Naive B cell (primary cell): ENCODE data around the gene SNRK. TPM values are rescaled to one million over a fixed set of nuclear protein-coding genes. Genes with fewer than 3 reads are reported as not detected.
"Not testable (repeated sequence)": the region's sequence is repeated elsewhere in the genome, so short reads cannot be mapped to it uniquely, and the experiment has no call there.

Experiments
- ATAC-seq, 2 donors: fragments of 150-1000 bp; cut with Tn5 transposase; 2 replicates each; pipeline ENCODE4 v1.10.0; 2021; ENCODE audit warnings: low read depth in 2 of 2, mild to moderate bottlenecking in 2 of 2, moderate library complexity in 2 of 2
- DNase-seq: peaks from one replicate; pipeline ENCODE4 v3.0.0; 2022
- H3K27ac Mint-ChIP-seq, 6 donors: one replicate each; pipeline ENCODE4 v1.8.0; 2020 to 2022; ENCODE audit warnings: mild to moderate bottlenecking in 6 of 6, mixed read lengths in 6 of 6, moderate library complexity in 5 of 6, inconsistent platforms in 2 of 6
- H3K27me3 Mint-ChIP-seq, 3 donors: one replicate each; pipeline ENCODE4 v1.8.0; 2021 to 2022; ENCODE audit warnings: mixed read lengths in 3 of 3, mild to moderate bottlenecking in 1 of 3
- H3K36me3 Mint-ChIP-seq, 2 donors: one replicate each; pipeline ENCODE4 v1.8.0; 2020 to 2022; ENCODE audit warnings: mixed read lengths in 2 of 2, inconsistent platforms in 1 of 2, mild to moderate bottlenecking in 1 of 2
- H3K4me1 Mint-ChIP-seq, 3 donors: one replicate each; pipeline ENCODE4 v1.8.0; 2020 to 2022; ENCODE audit warnings: mixed read lengths in 3 of 3, inconsistent platforms in 1 of 3, mild to moderate bottlenecking in 1 of 3, moderate library complexity in 1 of 3
- H3K4me3 Mint-ChIP-seq, 8 donors: one replicate each; pipeline ENCODE4 v1.8.0; 2020 to 2022; ENCODE audit warnings: mild to moderate bottlenecking in 8 of 8, mixed read lengths in 8 of 8, moderate library complexity in 8 of 8, inconsistent platforms in 2 of 8
- H3K9me3 Mint-ChIP-seq, 7 donors: one replicate each; pipeline ENCODE4 v1.8.0; 2020 to 2022; ENCODE audit warnings: mixed read lengths in 7 of 7, mild to moderate bottlenecking in 5 of 7, inconsistent platforms in 2 of 7, moderate library complexity in 1 of 7
- polyA plus RNA-seq, 6 donors: library from polyadenylated mRNA; unstranded; fragments of 300-500 nt; fragmentation: Illumina TruSeq; gene quantifications; one replicate each; pipeline ENCODE4 v1.2.3, GENCODE V29; 2021; ENCODE audit warnings: low read depth in 6 of 6

The SNRK gene
- polyA plus RNA-seq, 6 donors from 2014 or later = 14.3 to 52.3 (median 38.0) TPM

GRCh38 chr3:43345877-43346276, 59.5 kb downstream of the SNRK start:
- Mint-ChIP-seq H3K36me3 (peaks cover 30 to 58% of the 10 kb centered on the region in 2 donors), H3K9me3 (peaks cover 0 to 2% (median 0%) of the 10 kb centered on the region in 7 donors), H3K27me3 (no peaks in the 10 kb centered on the region), H3K4me3 (no peak overlapping the region), H3K4me1 (peaks cover 0 to 4% (median 0%) of the 10 kb centered on the region in 3 donors), H3K27ac (peak overlapping the region in 2 of 6 donors; percentile 30 to 81)
- ATAC-seq = no peak
- DNase-seq = no peak

GRCh38 chr3:43346978-43347749, 60.8 kb downstream of the SNRK start:
- Mint-ChIP-seq H3K4me1 (peaks cover 0 to 8% (median 5%) of the 10 kb centered on the region in 3 donors), H3K4me3 (no peak overlapping the region), H3K27ac (peak overlapping the region in 1 of 6 donors; percentile 24), H3K27me3 (no peaks in the 10 kb centered on the region), H3K9me3 (peaks cover 7 to 15% (median 12%) of the 10 kb centered on the region in 7 donors), H3K36me3 (peaks cover 40 to 67% of the 10 kb centered on the region in 2 donors)
- DNase-seq = no peak
- ATAC-seq = no peak

GRCh38 chr3:43347774-43348173, 61.4 kb downstream of the SNRK start:
- Mint-ChIP-seq H3K4me3 (no peak overlapping the region), H3K27me3 (no peaks in the 10 kb centered on the region), H3K9me3 (peaks cover 9 to 21% (median 18%) of the 10 kb centered on the region in 7 donors), H3K27ac (peak overlapping the region in 1 of 6 donors; percentile 15), H3K36me3 (peaks cover 40 to 67% of the 10 kb centered on the region in 2 donors), H3K4me1 (peaks cover 0 to 5% (median 4%) of the 10 kb centered on the region in 3 donors)
- ATAC-seq (no peak), DNase-seq (no peak)

GRCh38 chr3:43348350-43348749, 62.0 kb downstream of the SNRK start:
- Mint-ChIP-seq H3K4me1 (peaks cover 0 to 5% (median 4%) of the 10 kb centered on the region in 3 donors), H3K27me3 (no peaks in the 10 kb centered on the region), H3K4me3 (no peak overlapping the region), H3K27ac (no peak overlapping the region), H3K9me3 (peaks cover 12 to 26% (median 23%) of the 10 kb centered on the region in 7 donors), H3K36me3 (peaks cover 46 to 72% of the 10 kb centered on the region in 2 donors)
- ATAC-seq (no peak), DNase-seq (no peak)

GRCh38 chr3:43348852-43349574, 62.7 kb downstream of the SNRK start:
- H3K4me3 Mint-ChIP-seq = no peak overlapping the region

GRCh38 chr3:43349716-43350115, 63.4 kb downstream of the SNRK start:
- DNase-seq = no peak
- Mint-ChIP-seq H3K27me3 (no peaks in the 10 kb centered on the region), H3K4me3 (no peak overlapping the region), H3K4me1 (peaks cover 0 to 5% (median 4%) of the 10 kb centered on the region in 3 donors), H3K27ac (no peak overlapping the region), H3K36me3 (peaks cover 59 to 84% of the 10 kb centered on the region in 2 donors), H3K9me3 (peaks cover 20 to 39% (median 37%) of the 10 kb centered on the region in 7 donors)
- ATAC-seq = no peak

More at GRCh38 chr3:43348852-43349574, 62.7 kb downstream of the SNRK start:
- DNase-seq = no peak
- no peaks in the 10 kb centered on the region for H3K27me3 Mint-ChIP-seq
- H3K36me3 Mint-ChIP-seq = peaks cover 52 to 79% of the 10 kb centered on the region in 2 donors
- H3K27ac Mint-ChIP-seq = no peak overlapping the region
- ATAC-seq = no peak
- H3K9me3 Mint-ChIP-seq = peaks cover 14 to 32% (median 30%) of the 10 kb centered on the region in 7 donors
- peaks cover 0 to 5% (median 4%) of the 10 kb centered on the region in 3 donors for H3K4me1 Mint-ChIP-seq

- peaks cover 0 to 5% (median 4%) of the 10 kb centered on the region in 3 donors for H3K4me1 Mint-ChIP-seq
These were observed 67.1 kb downstream of the SNRK start for GRCh38 chr3:43353393-43353792.

GRCh38 chr3:43353923-43354670, 67.8 kb downstream of the SNRK start:
- no peak for ATAC-seq

More at GRCh38 chr3:43353393-43353792, 67.1 kb downstream of the SNRK start:
- DNase-seq = no peak
- Mint-ChIP-seq H3K27me3 (no peaks in the 10 kb centered on the region), H3K9me3 (peaks cover 30 to 73% (median 66%) of the 10 kb centered on the region in 7 donors), H3K27ac (no peak overlapping the region), H3K4me3 (no peak overlapping the region), H3K36me3 (peaks cover 52 to 73% of the 10 kb centered on the region in 2 donors)
- no peak for ATAC-seq

GRCh38 chr3:43356033-43356432, 69.7 kb downstream of the SNRK start:
- peaks cover 30 to 71% (median 66%) of the 10 kb centered on the region in 7 donors for H3K9me3 Mint-ChIP-seq
- peak overlapping the region in 1 of 6 donors; percentile 36 for H3K27ac Mint-ChIP-seq
- not testable (repeated sequence) for DNase-seq, H3K27me3 Mint-ChIP-seq, ATAC-seq, H3K4me1 Mint-ChIP-seq, H3K4me3 Mint-ChIP-seq
- H3K36me3 Mint-ChIP-seq = peaks cover 48 to 50% of the 10 kb centered on the region in 2 donors

More at GRCh38 chr3:43353923-43354670, 67.8 kb downstream of the SNRK start:
- H3K4me3 Mint-ChIP-seq = no peak overlapping the region
- no peaks in the 10 kb centered on the region for H3K27me3 Mint-ChIP-seq
- peaks cover 0 to 5% (median 4%) of the 10 kb centered on the region in 3 donors for H3K4me1 Mint-ChIP-seq
- peaks cover 30 to 73% (median 69%) of the 10 kb centered on the region in 7 donors for H3K9me3 Mint-ChIP-seq
- no peak for DNase-seq
- H3K36me3 Mint-ChIP-seq = peaks cover 52 to 66% of the 10 kb centered on the region in 2 donors
- peak overlapping the region in 2 of 6 donors; percentile 17 to 90 for H3K27ac Mint-ChIP-seq

- Mint-ChIP-seq H3K27ac (no peak overlapping the region), H3K9me3 (peaks cover 5 to 23% (median 17%) of the 10 kb centered on the region in 7 donors), H3K4me1 (no peaks in the 10 kb centered on the region), H3K27me3 (no peaks in the 10 kb centered on the region), H3K4me3 (no peak overlapping the region), H3K36me3 (peaks cover 0 to under 1% of the 10 kb centered on the region in 2 donors)
- ATAC-seq (no peak), DNase-seq (no peak)
These were observed 74.7 kb downstream of the SNRK start for GRCh38 chr3:43361077-43361476.

- Mint-ChIP-seq H3K4me3 (no peak overlapping the region), H3K27me3 (no peaks in the 10 kb centered on the region), H3K36me3 (no peaks in the 10 kb centered on the region), H3K27ac (peak overlapping the region in 1 of 6 donors; percentile 24), H3K4me1 (no peaks in the 10 kb centered on the region), H3K9me3 (peaks cover 5 to 13% (median 8%) of the 10 kb centered on the region in 7 donors)
- DNase-seq = no peak
- no peak for ATAC-seq
These were observed 75.8 kb downstream of the SNRK start for GRCh38 chr3:43362183-43362582.

GRCh38 chr3:43362961-43363360, 76.6 kb downstream of the SNRK start:
- no peak overlapping the region for H3K4me3 Mint-ChIP-seq
- DNase-seq (no peak), ATAC-seq (no peak)
- H3K4me1 Mint-ChIP-seq = no peaks in the 10 kb centered on the region
- H3K9me3 Mint-ChIP-seq = peaks cover 0 to 5% (median 3%) of the 10 kb centered on the region in 7 donors
- no peaks in the 10 kb centered on the region for H3K36me3 Mint-ChIP-seq
- peak overlapping the region in 1 of 6 donors; percentile 35 for H3K27ac Mint-ChIP-seq
- no peaks in the 10 kb centered on the region for H3K27me3 Mint-ChIP-seq
